ENCODE data around the gene DYNLT4. TPM values are rescaled to one million over a fixed set of nuclear protein-coding genes. Genes with fewer than 3 reads are reported as not detected.
A peak's percentile ranks its signal among the peaks of the same experiment; 100 is the strongest.

The DYNLT4 gene, protein sequence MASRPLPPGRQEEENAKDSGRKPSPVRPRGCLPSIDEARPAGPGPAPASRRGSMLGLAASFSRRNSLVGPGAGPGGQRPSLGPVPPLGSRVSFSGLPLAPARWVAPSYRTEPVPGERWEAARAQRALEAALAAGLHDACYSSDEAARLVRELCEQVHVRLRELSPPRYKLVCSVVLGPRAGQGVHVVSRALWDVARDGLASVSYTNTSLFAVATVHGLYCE
- polyA plus RNA-seq: under 1 TPM in 2 of 4 donors, not detected in 2; 0.46 to 0.75 TPM
- long read RNA-seq, donor 1: 0 reads
- long read RNA-seq, donor 2, partial matches to known transcripts: 0 of 3 reads
- long read RNA-seq, donor 2, other reads (novel, unspliced or antisense): 0 of 3 reads
- long read RNA-seq, donor 3, transcript TCTEX1D4-201 (1 exons, 763 nt): major isoform, 10 of 10 reads
- long read RNA-seq, donor 3, partial matches to known transcripts: 0 of 10 reads
- long read RNA-seq, donor 3, other reads (novel, unspliced or antisense): 0 of 10 reads
- long read RNA-seq, donor 4: 0 reads
- long read RNA-seq, donor 5, transcript TCTEX1D4-201 (1 exons, 763 nt): major isoform, 5 of 5 reads
- long read RNA-seq, donor 5, partial matches to known transcripts: 0 of 5 reads
- long read RNA-seq, donor 5, other reads (novel, unspliced or antisense): 0 of 5 reads
- long read RNA-seq, donor 6, transcript TCTEX1D4-201 (1 exons, 763 nt): major isoform, 10 of 10 reads
- long read RNA-seq, donor 6, partial matches to known transcripts: 0 of 10 reads
- long read RNA-seq, donor 6, other reads (novel, unspliced or antisense): 0 of 10 reads
- long read RNA-seq, donor 7: 0 reads
- long read RNA-seq, donor 8, transcript TCTEX1D4-201 (1 exons, 763 nt): major isoform, 6 of 6 reads
- long read RNA-seq, donor 8, partial matches to known transcripts: 0 of 6 reads
- long read RNA-seq, donor 8, other reads (novel, unspliced or antisense): 0 of 6 reads
- long read RNA-seq, donor 9: 0 reads
- long read RNA-seq, donor 10: 0 reads

GRCh38 chr1:44806704-44807363 lies at the start of gene DYNLT4:
Gene DYNLT4, minus strand, starts transcription at chr1:44807351. Its CDS starts 683 bp downstream, at chr1:44806668.
- H3K9me3 ChIP-seq (ENCODE audit: control insufficient read depth in 2 of 2, insufficient read depth in 1 of 2, low read depth in 1 of 2, low read length in 1 of 2): no peaks in the 10 kb centered on the region
- H3K27ac ChIP-seq (ENCODE audit: low read depth in 1 of 3, low read length in 2 of 3): peak within 1 kb of the TSS; percentile 88 to 99 (median 98)
- 58 to 63% (median 61%) methylated on average over 7 of the region's 7 CpGs for WGBS, 3 donors
- H3K27me3 ChIP-seq (ENCODE audit: control insufficient read depth in 3 of 3, insufficient read depth in 3 of 3, low read length in 3 of 3): no peaks in the 10 kb centered on the region
- no peak for FAIRE-seq
- peaks cover 27 to 57% (median 28%) of the 10 kb centered on the region in 3 donors for H3K4me1 ChIP-seq (ENCODE audit: control insufficient read depth in 3 of 3, insufficient read depth in 2 of 3, low read depth in 1 of 3, low read length in 2 of 3)
- no peak for DNase-seq
- no peak within 1 kb of the TSS for H3K4me3 ChIP-seq (ENCODE audit: low read depth in 1 of 3, low read length in 3 of 3)
- peaks cover 2 to 71% (median 8%) of the 10 kb centered on the region in 3 donors for H3K36me3 ChIP-seq (ENCODE audit: control insufficient read depth in 3 of 3, insufficient read depth in 2 of 3, low read depth in 1 of 3, low read length in 3 of 3)

DNA sequence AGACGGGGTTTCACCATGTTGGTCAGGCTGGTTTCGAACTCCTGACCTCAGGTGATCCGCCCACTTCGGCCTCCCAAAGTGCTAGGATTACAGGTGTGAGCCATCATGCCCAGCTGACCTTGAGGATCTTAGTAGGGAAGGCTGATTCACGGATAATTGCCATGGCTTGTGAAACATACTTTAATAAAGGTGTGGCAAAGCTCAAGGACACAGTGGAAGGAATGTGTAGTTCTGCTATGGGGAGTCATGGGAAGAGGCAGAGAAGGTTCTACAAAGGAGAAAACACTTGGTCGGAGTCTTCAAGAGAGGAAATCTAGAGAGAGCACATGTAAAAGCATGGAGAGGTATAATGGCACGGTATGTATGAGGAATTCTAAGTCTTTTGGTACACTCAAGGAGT lies 48.6 kb upstream of the DYNLT4 start:
- DNase-seq: peak in 1 of 2 donors; percentile 70
- FAIRE-seq: no peak
- Histone ChIP-seq H3K4me1 (ENCODE audit: control insufficient read depth in 3 of 3, insufficient read depth in 2 of 3, low read depth in 1 of 3, low read length in 2 of 3) (no peaks in the 10 kb centered on the region), H3K9me3 (ENCODE audit: control insufficient read depth in 2 of 2, insufficient read depth in 1 of 2, low read depth in 1 of 2, low read length in 1 of 2) (no peaks in the 10 kb centered on the region), H3K27me3 (ENCODE audit: control insufficient read depth in 3 of 3, insufficient read depth in 3 of 3, low read length in 3 of 3) (no peaks in the 10 kb centered on the region), H3K4me3 (ENCODE audit: low read depth in 1 of 3, low read length in 3 of 3) (no peak overlapping the region), H3K36me3 (ENCODE audit: control insufficient read depth in 3 of 3, insufficient read depth in 2 of 3, low read depth in 1 of 3, low read length in 3 of 3) (peaks cover 0 to 16% (median 0%) of the 10 kb centered on the region in 3 donors), H3K27ac (ENCODE audit: low read depth in 1 of 3, low read length in 2 of 3) (no peak overlapping the region)
- WGBS, 3 donors: 76 to 81% (median 78%) methylated on average over 7 of the region's 7 CpGs

- Histone ChIP-seq H3K27ac (ENCODE audit: low read depth in 1 of 3, low read length in 2 of 3) (no peak overlapping the region), H3K36me3 (ENCODE audit: control insufficient read depth in 3 of 3, insufficient read depth in 2 of 3, low read depth in 1 of 3, low read length in 3 of 3) (peaks cover 0 to 23% (median 0%) of the 10 kb centered on the region in 3 donors), H3K27me3 (ENCODE audit: control insufficient read depth in 3 of 3, insufficient read depth in 3 of 3, low read length in 3 of 3) (no peaks in the 10 kb centered on the region), H3K9me3 (ENCODE audit: control insufficient read depth in 2 of 2, insufficient read depth in 1 of 2, low read depth in 1 of 2, low read length in 1 of 2) (no peaks in the 10 kb centered on the region), H3K4me3 (ENCODE audit: low read depth in 1 of 3, low read length in 3 of 3) (no peak overlapping the region), H3K4me1 (ENCODE audit: control insufficient read depth in 3 of 3, insufficient read depth in 2 of 3, low read depth in 1 of 3, low read length in 2 of 3) (no peaks in the 10 kb centered on the region)
- FAIRE-seq: no peak
- DNase-seq: no peak
- 84 to 94% (median 85%) methylated on average over 1 of the region's 1 CpG for WGBS, 3 donors
Measured at GRCh38 chr1:44854970-44855369, 47.8 kb upstream of the DYNLT4 start.

GRCh38 chr1:44853201-44853600 lies 46.0 kb upstream of the DYNLT4 start:
- H3K27ac ChIP-seq (ENCODE audit: low read depth in 1 of 3, low read length in 2 of 3): no peak overlapping the region
- peaks cover 0 to 24% (median 0%) of the 10 kb centered on the region in 3 donors for H3K36me3 ChIP-seq (ENCODE audit: control insufficient read depth in 3 of 3, insufficient read depth in 2 of 3, low read depth in 1 of 3, low read length in 3 of 3)
- FAIRE-seq: no peak
- WGBS, 3 donors: 98% methylated on average over 6 of the region's 6 CpGs
- H3K27me3 ChIP-seq (ENCODE audit: control insufficient read depth in 3 of 3, insufficient read depth in 3 of 3, low read length in 3 of 3): no peaks in the 10 kb centered on the region
- DNase-seq: no peak
- H3K4me1 ChIP-seq (ENCODE audit: control insufficient read depth in 3 of 3, insufficient read depth in 2 of 3, low read depth in 1 of 3, low read length in 2 of 3): no peaks in the 10 kb centered on the region
- no peaks in the 10 kb centered on the region for H3K9me3 ChIP-seq (ENCODE audit: control insufficient read depth in 2 of 2, insufficient read depth in 1 of 2, low read depth in 1 of 2, low read length in 1 of 2)
- no peak overlapping the region for H3K4me3 ChIP-seq (ENCODE audit: low read depth in 1 of 3, low read length in 3 of 3)

DNA sequence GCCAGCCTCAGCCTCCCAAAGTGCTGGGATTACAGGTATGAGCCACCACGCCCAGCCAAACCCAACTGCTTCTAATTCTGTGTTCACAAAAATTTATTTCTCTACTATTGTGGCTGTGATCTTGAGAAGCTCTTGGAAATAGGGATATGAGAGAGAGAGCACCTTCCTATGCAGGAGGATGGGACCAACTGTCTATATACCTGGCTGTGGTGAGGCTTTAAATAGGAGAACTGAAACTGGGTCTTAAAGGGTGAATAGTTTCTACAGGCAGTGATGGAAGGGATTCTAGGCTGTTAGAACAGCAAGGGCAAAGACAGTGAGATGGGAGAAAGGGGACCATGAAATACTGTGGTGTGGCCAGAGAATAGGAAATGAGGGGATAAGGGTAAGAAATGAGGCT lies 44.2 kb upstream of the DYNLT4 start:
- no peak for DNase-seq
- peaks cover 0 to 22% (median 0%) of the 10 kb centered on the region in 3 donors for H3K36me3 ChIP-seq (ENCODE audit: control insufficient read depth in 3 of 3, insufficient read depth in 2 of 3, low read depth in 1 of 3, low read length in 3 of 3)
- H3K27me3 ChIP-seq (ENCODE audit: control insufficient read depth in 3 of 3, insufficient read depth in 3 of 3, low read length in 3 of 3): no peaks in the 10 kb centered on the region
- WGBS, 3 donors: 96 to 100% (median 100%) methylated on average over 1 of the region's 1 CpG
- no peaks in the 10 kb centered on the region for H3K9me3 ChIP-seq (ENCODE audit: control insufficient read depth in 2 of 2, insufficient read depth in 1 of 2, low read depth in 1 of 2, low read length in 1 of 2)
- no peak overlapping the region for H3K27ac ChIP-seq (ENCODE audit: low read depth in 1 of 3, low read length in 2 of 3)
- FAIRE-seq: no peak
- H3K4me1 ChIP-seq (ENCODE audit: control insufficient read depth in 3 of 3, insufficient read depth in 2 of 3, low read depth in 1 of 3, low read length in 2 of 3): no peaks in the 10 kb centered on the region
- no peak overlapping the region for H3K4me3 ChIP-seq (ENCODE audit: low read depth in 1 of 3, low read length in 3 of 3)

DNA sequence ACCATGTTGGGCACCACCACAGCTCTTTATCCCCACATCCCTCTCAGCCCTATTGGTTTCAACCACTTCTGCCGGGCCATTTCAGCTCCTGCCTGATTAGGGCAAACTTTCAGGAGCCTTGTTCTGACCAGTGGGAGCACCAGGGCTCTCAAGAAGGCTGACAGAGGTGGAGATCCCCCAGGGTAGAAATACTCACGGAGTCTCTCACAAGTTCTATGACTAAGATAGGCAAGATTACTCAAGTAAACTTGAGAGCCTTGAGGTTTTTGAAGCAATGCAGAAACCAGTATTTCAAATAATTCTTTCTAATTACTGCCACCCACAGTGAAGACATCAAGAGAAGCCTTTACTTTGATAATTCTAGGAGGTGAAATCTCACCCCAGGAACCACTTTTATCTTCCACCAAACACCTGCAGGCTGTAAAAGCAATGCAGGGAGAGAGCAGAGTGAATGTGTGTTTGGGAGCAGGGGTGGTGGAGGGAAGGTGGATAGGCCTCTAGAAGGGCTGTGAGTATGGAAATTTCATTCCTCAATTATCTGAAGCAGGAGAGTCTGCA lies 42.5 kb upstream of the DYNLT4 start:
- no peak for DNase-seq
- H3K4me1 ChIP-seq (ENCODE audit: control insufficient read depth in 3 of 3, insufficient read depth in 2 of 3, low read depth in 1 of 3, low read length in 2 of 3): no peaks in the 10 kb centered on the region
- no peaks in the 10 kb centered on the region for H3K27me3 ChIP-seq (ENCODE audit: control insufficient read depth in 3 of 3, insufficient read depth in 3 of 3, low read length in 3 of 3)
- no peak overlapping the region for H3K4me3 ChIP-seq (ENCODE audit: low read depth in 1 of 3, low read length in 3 of 3)
- WGBS, 3 donors: 70 to 87% (median 84%) methylated on average over 2 of the region's 2 CpGs
- no peak for FAIRE-seq
- no peak overlapping the region for H3K27ac ChIP-seq (ENCODE audit: low read depth in 1 of 3, low read length in 2 of 3)
- peaks cover 0 to 16% (median 0%) of the 10 kb centered on the region in 3 donors for H3K36me3 ChIP-seq (ENCODE audit: control insufficient read depth in 3 of 3, insufficient read depth in 2 of 3, low read depth in 1 of 3, low read length in 3 of 3)
- H3K9me3 ChIP-seq (ENCODE audit: control insufficient read depth in 2 of 2, insufficient read depth in 1 of 2, low read depth in 1 of 2, low read length in 1 of 2): no peaks in the 10 kb centered on the region

DNA sequence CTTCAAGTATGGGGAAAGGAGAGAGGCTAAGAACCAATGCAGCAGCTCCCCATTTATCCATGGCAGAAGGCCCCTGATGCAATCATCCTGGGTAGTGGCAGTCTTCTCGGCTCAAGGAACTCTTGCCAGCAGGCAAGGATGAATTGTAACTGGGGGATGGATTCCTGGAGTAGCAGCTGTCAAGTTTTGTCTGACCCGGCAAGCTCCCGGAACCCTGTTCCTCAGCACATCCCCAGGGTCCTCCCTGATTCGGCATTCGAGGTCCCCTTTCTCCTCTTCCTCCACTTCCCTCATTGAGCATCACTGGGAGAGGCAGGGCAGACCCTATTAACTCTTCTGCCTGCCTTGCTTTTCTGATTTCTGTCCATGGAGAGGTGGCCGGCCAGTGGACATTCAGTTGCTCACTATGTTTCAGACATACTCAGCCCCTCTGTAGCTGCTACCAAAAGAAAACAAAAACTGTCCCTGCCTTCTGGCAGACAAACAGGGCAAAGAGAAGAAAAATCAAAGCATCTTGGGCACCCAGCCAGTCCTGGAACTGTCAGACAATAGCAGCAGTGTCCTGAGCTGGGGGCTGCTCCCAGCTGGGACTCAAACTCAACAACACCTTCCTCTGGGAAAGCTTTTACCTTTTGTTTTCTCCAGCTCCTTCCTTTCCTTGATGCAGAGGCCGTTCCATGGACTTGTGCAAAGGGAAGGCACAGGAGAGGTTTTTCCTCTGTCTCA lies 41.5 kb upstream of the DYNLT4 start:
- H3K4me1 ChIP-seq (ENCODE audit: control insufficient read depth in 3 of 3, insufficient read depth in 2 of 3, low read depth in 1 of 3, low read length in 2 of 3): no peaks in the 10 kb centered on the region
- no peak overlapping the region for H3K4me3 ChIP-seq (ENCODE audit: low read depth in 1 of 3, low read length in 3 of 3)
- DNase-seq (no peak), FAIRE-seq (no peak)
- peaks cover 0 to 16% (median 0%) of the 10 kb centered on the region in 3 donors for H3K36me3 ChIP-seq (ENCODE audit: control insufficient read depth in 3 of 3, insufficient read depth in 2 of 3, low read depth in 1 of 3, low read length in 3 of 3)
- no peak overlapping the region for H3K27ac ChIP-seq (ENCODE audit: low read depth in 1 of 3, low read length in 2 of 3)
- H3K9me3 ChIP-seq (ENCODE audit: control insufficient read depth in 2 of 2, insufficient read depth in 1 of 2, low read depth in 1 of 2, low read length in 1 of 2): no peaks in the 10 kb centered on the region
- no peaks in the 10 kb centered on the region for H3K27me3 ChIP-seq (ENCODE audit: control insufficient read depth in 3 of 3, insufficient read depth in 3 of 3, low read length in 3 of 3)
- WGBS, 3 donors: 74 to 78% (median 74%) methylated on average over 7 of the region's 7 CpGs

All from small intestine (tissue), 16 donors.